Endothelial cell of umbilical vein (primary cell): ENCODE data around the gene TUBGCP4. TPM values are rescaled to one million over a fixed set of nuclear protein-coding genes. Genes with fewer than 3 reads are reported as not detected.

Source experiments
- BruUV-seq: library from RNA; stranded (reverse); fragments of 400-500 nt; replicated peaks from 2 replicates; lab custom pipeline; 2021; lab: Mats Ljungman, UMichigan
- CTCF ChIA-PET: fragments of 300-600, 350-600 bp; sonication (Branson Sonifier 250); formaldehyde crosslinking; loops from one replicate; lab custom pipeline; 2021; ENCODE audit warnings: antibody characterized with exemption, inconsistent platforms; lab: Charles Lee
- POLR2A ChIA-PET: fragments of 300-600, 350-600 bp; sonication (Branson Sonifier 250); formaldehyde crosslinking; loops from one replicate; lab custom pipeline; 2021; ENCODE audit warnings: antibody characterized with exemption, inconsistent platforms; lab: Charles Lee
- DNase-seq: peaks from one replicate; pipeline ENCODE4 v3.0.0-alpha.2; 2011; ENCODE audit warnings: low read depth, low spot score
- FAIRE-seq: peaks from 2 replicates; lab custom pipeline; 2011; peaks lifted over from hg19 to GRCh38; lab: Jason Lieb, UNC
- H2AFZ ChIP-seq: 2 replicates; pipeline ENCODE4 v1.6.0; 2012; ENCODE audit warnings: low read depth, low read length, control low read depth, inconsistent platforms
- H3K27ac ChIP-seq: 2 replicates; pipeline ENCODE4 v1.5.1; 2011; ENCODE audit warnings: low read depth, mild to moderate bottlenecking, control low read depth, low read length, moderate library complexity; ENCODE audit not compliant: insufficient read depth
- H3K27me3 ChIP-seq, 2 experiments: 2 replicates each; pipeline versions ENCODE4 v1.6.0 to v1.6.1; 2011; ENCODE audit warnings: low read length in 2 of 2, mixed read lengths in 1 of 2; ENCODE audit not compliant: control insufficient read depth in 2 of 2, insufficient read depth in 2 of 2
- H3K36me3 ChIP-seq, 2 experiments: 2 replicates in 1 of 2; 3 replicates in 1 of 2; pipeline ENCODE4 v1.5.1; 2011; ENCODE audit warnings: low read length in 2 of 2, mild to moderate bottlenecking in 1 of 2, moderate library complexity in 1 of 2; ENCODE audit not compliant: control insufficient read depth in 2 of 2, insufficient read depth in 2 of 2; ENCODE audit errors: extremely low read depth in 1 of 2
- H3K4me1 ChIP-seq: 3 replicates; pipeline ENCODE4 v1.5.1; 2011; ENCODE audit warnings: mild to moderate bottlenecking, low read length; ENCODE audit not compliant: control insufficient read depth, insufficient read depth; ENCODE audit errors: extremely low read depth
- H3K4me2 ChIP-seq: 2 replicates; pipeline ENCODE4 v1.6.1; 2011; ENCODE audit warnings: low read length, control low read depth, mixed read lengths; ENCODE audit not compliant: insufficient read depth
- H3K4me3 ChIP-seq, 3 experiments: fragments of 200-600 bp in 1 of 3; sonication (generic), shearing (Covaris generic) in 1 of 3; replicated peaks in 1 of 3; 2 replicates each; pipeline ENCODE4 v1.5.1; 2011 to 2016; ENCODE audit warnings: control low read depth in 3 of 3, low read length in 3 of 3, mild to moderate bottlenecking in 2 of 3, inconsistent platforms in 1 of 3, low read depth in 1 of 3, moderate library complexity in 1 of 3; ENCODE audit not compliant: insufficient read depth in 1 of 3
- H3K79me2 ChIP-seq: 2 replicates; pipeline ENCODE4 v1.6.0; 2012; ENCODE audit warnings: low read length, inconsistent platforms; ENCODE audit not compliant: control insufficient read depth, insufficient read depth
- H3K9ac ChIP-seq: replicated peaks from 2 replicates; pipeline ENCODE3; 2011; ENCODE audit warnings: low read length, control low read depth; ENCODE audit not compliant: insufficient read depth; ENCODE audit errors: extremely low read depth
- H3K9me1 ChIP-seq: replicated peaks from 3 replicates; pipeline ENCODE4 v1.6.0; 2011; ENCODE audit warnings: mild to moderate bottlenecking, low read length; ENCODE audit not compliant: control insufficient read depth, insufficient read depth; ENCODE audit errors: extremely low read depth
- H3K9me3 ChIP-seq: replicated peaks from 2 replicates; pipeline ENCODE4 v1.5.1; 2012; ENCODE audit warnings: low read length, inconsistent platforms; ENCODE audit not compliant: control insufficient read depth, insufficient read depth
- H4K20me1 ChIP-seq: replicated peaks from 2 replicates; pipeline ENCODE3; 2011; ENCODE audit warnings: mild to moderate bottlenecking, low read length; ENCODE audit not compliant: control insufficient read depth, insufficient read depth; ENCODE audit errors: extremely low read depth
- EZH2 ChIP-seq: IDR thresholded peaks from 2 replicates; pipeline ENCODE4 v1.6.1; 2012; ENCODE audit warnings: borderline replicate concordance, low read depth, mild to moderate bottlenecking, moderate library complexity, low read length, inconsistent platforms; ENCODE audit not compliant: severe bottlenecking
- FOS ChIP-seq: IDR thresholded peaks from 2 replicates; pipeline ENCODE4 v1.6.1; 2011; ENCODE audit warnings: mild to moderate bottlenecking, low read length, moderate library complexity, borderline replicate concordance; ENCODE audit not compliant: insufficient read depth
- GATA2 ChIP-seq: IDR thresholded peaks from 2 replicates; pipeline ENCODE4 v1.7.0; 2011; ENCODE audit warnings: low read depth, mild to moderate bottlenecking, moderate library complexity, mixed read lengths, low read length; ENCODE audit not compliant: insufficient read length, insufficient read depth
- JUN ChIP-seq: IDR thresholded peaks from 2 replicates; pipeline ENCODE4 v1.6.1; 2011; ENCODE audit warnings: borderline replicate concordance, low read depth; ENCODE audit not compliant: insufficient read length, insufficient read depth
- MYC ChIP-seq: IDR thresholded peaks from one replicate; pipeline ENCODE4 v1.6.1; 2011; ENCODE audit warnings: mild to moderate bottlenecking, low read depth, low read length
- POLR2A ChIP-seq: IDR thresholded peaks from 2 replicates; pipeline ENCODE4 v1.6.1; 2012; ENCODE audit warnings: low read depth, mild to moderate bottlenecking, control low read depth, low read length
- POLR2AphosphoS5 ChIP-seq: IDR thresholded peaks from 2 replicates; pipeline ENCODE4 v1.6.1; 2012; ENCODE audit warnings: low read depth, mild to moderate bottlenecking, control low read depth, low read length, moderate library complexity; ENCODE audit not compliant: insufficient read depth
- dilution Hi-C: fragments of 300-500 bp; cut with MboI; formaldehyde crosslinking; loops from one replicate; pipeline ENCODE4 v1.15.0; 2019; ENCODE audit warnings: low sequenced_read_pairs; ENCODE audit not compliant: extremely low pct_ligation_motif_present
- intact Hi-C: fragments of 100-400 bp; cut with micrococcal nuclease; formaldehyde crosslinking; loops from one replicate; pipeline ENCODE4 v1.10.0; 2022
- polyA plus RNA-seq, 4 experiments: library from polyadenylated mRNA; depleted of rRNA in 3 of 4; stranded (reverse) in 3 of 4; unstranded in 1 of 4; fragments of >200 nt; gene quantifications; 2 replicates each; pipeline versions ENCODE4 v1.2.1 to v1.2.3, GENCODE V29; 2011 to 2012; ENCODE audit warnings: missing spikeins in 1 of 4
- total RNA-seq: library from RNA; stranded (reverse); gene quantifications from 2 replicates; pipeline ENCODE4 v1.2.3, GENCODE V29; 2021
- TF ChIP-seq, protein P1 (sequence below), 2 donors: IDR thresholded peaks; 1 replicate in 1 of 2; 2 replicates in 1 of 2; pipeline ENCODE4 v1.5.1; 2011; ENCODE audit warnings: low read length in 2 of 2, mild to moderate bottlenecking in 2 of 2, moderate library complexity in 2 of 2, control low read depth in 1 of 2, inconsistent platforms in 1 of 2, low read depth in 1 of 2; ENCODE audit not compliant: insufficient read depth in 1 of 2; ENCODE audit errors: extremely low read depth in 1 of 2
- TF ChIP-seq, protein P2 (sequence below): IDR thresholded peaks from 2 replicates; pipeline ENCODE4 v1.6.1; 2011; ENCODE audit not compliant: insufficient read depth, insufficient read length

The TUBGCP4 gene
- total and polyA plus RNA-seq, 2 donors (not counting 3 experiments of a cell fraction or from before 2014, with no cell fraction given): 6.5 to 19.4 TPM

DNA sequence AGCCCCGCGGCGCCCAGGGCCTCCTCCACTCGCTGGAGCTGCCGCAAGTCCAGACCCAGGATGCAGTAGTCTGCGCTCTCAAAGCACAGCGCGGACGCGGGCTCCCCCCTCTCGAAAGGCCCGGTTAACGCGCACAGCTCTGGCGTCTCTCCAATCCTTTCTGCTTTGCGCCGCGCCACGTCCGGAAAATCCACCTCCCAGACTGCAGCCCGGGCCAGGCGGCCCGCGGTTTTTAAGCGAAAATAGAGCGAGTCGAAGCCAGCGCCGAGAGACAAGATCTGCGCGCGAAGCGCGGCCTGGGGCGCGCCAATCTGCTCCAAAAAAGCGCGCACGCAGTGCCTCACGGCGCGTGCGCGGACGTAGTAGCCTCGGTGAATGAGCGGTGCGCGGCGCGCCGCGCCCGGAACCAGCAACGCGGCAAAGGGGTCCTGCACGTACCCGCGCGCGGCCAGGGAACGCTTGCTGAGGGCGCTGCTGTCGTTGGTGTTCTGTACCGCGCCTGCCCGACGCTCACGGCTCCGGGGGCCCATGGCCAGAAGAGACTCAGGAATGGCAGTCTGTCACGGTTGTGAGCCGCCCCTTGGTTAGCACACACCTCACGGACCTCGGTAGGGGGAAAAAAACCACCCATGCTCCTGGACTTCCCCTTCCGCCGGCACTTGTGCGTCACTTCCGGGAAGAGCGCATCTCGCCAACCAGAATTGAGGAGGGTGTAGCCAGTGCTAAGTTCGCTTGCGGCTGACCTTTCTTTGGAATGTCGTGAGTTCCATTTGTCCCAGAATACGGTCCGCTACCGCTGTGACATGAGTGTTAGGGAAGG lies 40.7 kb upstream of the TUBGCP4 start, which contains the start of gene LCMT2:
Gene LCMT2 (minus strand): TSS at position 614 of the 820 bp plus-strand sequence. CDS start 84 bp downstream, at position 530.
- dilution Hi-C loops: no loop called here
- H3K4me3 ChIP-seq: peak within 1 kb of the TSS; percentile 62 to 71 (median 69)
- ChIA-PET CTCF (interaction anchor here (1.2 kb wide), 1 partner anchor 105 kb away, joined by 3 read pairs; no protein-coding TSS in a partner anchor), POLR2A (no interaction called here)
- peak within 1 kb of the TSS; percentile 86 for H2AFZ ChIP-seq
- H3K9me3 ChIP-seq: no peaks in the 10 kb centered on the region
- BruUV-seq: TSS peak; percentile 48
- no peaks in the 10 kb centered on the region for H3K9me1 ChIP-seq
- H3K27me3 ChIP-seq: peaks cover 0 to 2% of the 10 kb centered on the region in 2 experiments
- FAIRE-seq: peak; percentile 97
- intact Hi-C loops: no loop called here
- no peaks in the 10 kb centered on the region for H4K20me1 ChIP-seq
- peak; percentile 93 for DNase-seq
- peak within 1 kb of the TSS; percentile 70 for H3K4me2 ChIP-seq
- no peaks in the 10 kb centered on the region for H3K79me2 ChIP-seq
- no peaks in the 10 kb centered on the region for H3K36me3 ChIP-seq
- H3K27ac ChIP-seq: peak within 1 kb of the TSS; percentile 74
- H3K9ac ChIP-seq: peak within 1 kb of the TSS; percentile 68
- TF ChIP-seq FOS (no peak), JUN (no peak), POLR2AphosphoS5 (peak; percentile 55), EZH2 (no peak), GATA2 (no peak), MYC (no peak), POLR2A (peak; percentile 55)
- TF ChIP-seq, protein P1, sequence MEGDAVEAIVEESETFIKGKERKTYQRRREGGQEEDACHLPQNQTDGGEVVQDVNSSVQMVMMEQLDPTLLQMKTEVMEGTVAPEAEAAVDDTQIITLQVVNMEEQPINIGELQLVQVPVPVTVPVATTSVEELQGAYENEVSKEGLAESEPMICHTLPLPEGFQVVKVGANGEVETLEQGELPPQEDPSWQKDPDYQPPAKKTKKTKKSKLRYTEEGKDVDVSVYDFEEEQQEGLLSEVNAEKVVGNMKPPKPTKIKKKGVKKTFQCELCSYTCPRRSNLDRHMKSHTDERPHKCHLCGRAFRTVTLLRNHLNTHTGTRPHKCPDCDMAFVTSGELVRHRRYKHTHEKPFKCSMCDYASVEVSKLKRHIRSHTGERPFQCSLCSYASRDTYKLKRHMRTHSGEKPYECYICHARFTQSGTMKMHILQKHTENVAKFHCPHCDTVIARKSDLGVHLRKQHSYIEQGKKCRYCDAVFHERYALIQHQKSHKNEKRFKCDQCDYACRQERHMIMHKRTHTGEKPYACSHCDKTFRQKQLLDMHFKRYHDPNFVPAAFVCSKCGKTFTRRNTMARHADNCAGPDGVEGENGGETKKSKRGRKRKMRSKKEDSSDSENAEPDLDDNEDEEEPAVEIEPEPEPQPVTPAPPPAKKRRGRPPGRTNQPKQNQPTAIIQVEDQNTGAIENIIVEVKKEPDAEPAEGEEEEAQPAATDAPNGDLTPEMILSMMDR (IDR thresholded peaks at IDR 0.05; ENCODE audit: extremely low read depth in 1 of 2, insufficient read depth in 1 of 2, low read depth in 1 of 2, low read length in 2 of 2): no peak
- TF ChIP-seq, protein P2, sequence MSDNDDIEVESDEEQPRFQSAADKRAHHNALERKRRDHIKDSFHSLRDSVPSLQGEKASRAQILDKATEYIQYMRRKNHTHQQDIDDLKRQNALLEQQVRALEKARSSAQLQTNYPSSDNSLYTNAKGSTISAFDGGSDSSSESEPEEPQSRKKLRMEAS: peak; percentile 6
- H3K4me1 ChIP-seq: peaks cover 11% of the 10 kb centered on the region
